Cardiac muscle cell (in vitro differentiated cells and primary cell): Measurements from ENCODE around the gene CACNG8. TPM values are rescaled to one million over a fixed set of nuclear protein-coding genes. Genes with fewer than 3 reads are reported as not detected.

Experiments
- DNase-seq, 2 donors: peaks; one replicate each; pipeline versions ENCODE4 v3.0.0 to v3.0.0-alpha.2; 2010 to 2017; ENCODE audit warnings: low read depth in 1 of 2, low spot score in 1 of 2
- H3K27ac ChIP-seq: fragments of 200-600 bp; sonication (generic); 2 replicates; pipeline ENCODE4 v1.5.1; 2016
- H3K27me3 ChIP-seq: fragments of 200-600 bp; sonication (generic); 2 replicates; pipeline ENCODE4 v1.6.0; 2016; ENCODE audit warnings: control low read depth
- H3K36me3 ChIP-seq: fragments of 200-600 bp; sonication (generic); 2 replicates; pipeline ENCODE4 v1.5.1; 2016; ENCODE audit warnings: control low read depth
- H3K4me1 ChIP-seq: fragments of 200-600 bp; sonication (generic); 2 replicates; pipeline ENCODE4 v1.8.1; 2017; ENCODE audit warnings: low read depth, mild to moderate bottlenecking, mixed run types
- H3K4me3 ChIP-seq: fragments of 200-600 bp; sonication (generic); 2 replicates; pipeline ENCODE4 v1.5.1; 2016; ENCODE audit warnings: mild to moderate bottlenecking
- H3K9me3 ChIP-seq: fragments of 200-600 bp; sonication (generic); 2 replicates; pipeline ENCODE4 v1.5.1; 2017; ENCODE audit warnings: low read depth, mild to moderate bottlenecking, control low read depth
- CTCF ChIP-seq: IDR thresholded peaks from 2 replicates; pipeline ENCODE4 v1.5.1; 2012; ENCODE audit warnings: low read depth, mild to moderate bottlenecking, low read length
- polyA plus RNA-seq: library from polyadenylated mRNA; unstranded; fragments of >200 nt; fragmentation: Nextera tagmentation; extraction: Ambion mirVana; gene quantifications from 2 replicates; pipeline ENCODE4 v1.2.1, GENCODE V29; 2016
- total RNA-seq: library from RNA; depleted of rRNA; stranded (reverse); fragments of >200 nt; gene quantifications from 2 replicates; pipeline ENCODE4 v1.2.3, GENCODE V29; 2016

Gene CACNG8
- total and polyA plus RNA-seq, 2 experiments from 2014 or later, result 0.68 to 0.77 TPM

GRCh38 chr19:53982001-53982451 is 19.3 kb downstream of the CACNG8 start:
- H3K27ac ChIP-seq, result no peak overlapping the region
- no peak for TF ChIP-seq CTCF
- DNase-seq, result peak; percentile 41 to 53
- no peaks in the 10 kb centered on the region for H3K27me3 ChIP-seq
- no peaks in the 10 kb centered on the region for H3K9me3 ChIP-seq
- peaks cover 5% of the 10 kb centered on the region for H3K4me1 ChIP-seq
- H3K4me3 ChIP-seq, result peak overlapping the region; percentile 20
- no peaks in the 10 kb centered on the region for H3K36me3 ChIP-seq

GRCh38 chr19:53982611-53983010 is 19.9 kb downstream of the CACNG8 start:
- Histone ChIP-seq H3K27ac (no peak overlapping the region), H3K9me3 (no peaks in the 10 kb centered on the region), H3K36me3 (no peaks in the 10 kb centered on the region), H3K4me3 (peak overlapping the region; percentile 38), H3K27me3 (no peaks in the 10 kb centered on the region), H3K4me1 (peaks cover 5% of the 10 kb centered on the region)
- DNase-seq, result peak; percentile 63 to 71
- TF ChIP-seq CTCF, result no peak

GRCh38 chr19:53983457-53984289 is 20.9 kb downstream of the CACNG8 start:
- TF ChIP-seq CTCF, result no peak
- H3K27me3 ChIP-seq, result no peaks in the 10 kb centered on the region
- DNase-seq, result no peak

GRCh38 chr19:53985863-53986262 is 23.1 kb downstream of the CACNG8 start:
- no peak overlapping the region for H3K4me3 ChIP-seq
- no peak for TF ChIP-seq CTCF
- H3K9me3 ChIP-seq, result no peaks in the 10 kb centered on the region
- no peak for DNase-seq
- H3K4me1 ChIP-seq, result no peaks in the 10 kb centered on the region
- H3K27me3 ChIP-seq, result no peaks in the 10 kb centered on the region
- H3K27ac ChIP-seq, result no peak overlapping the region
- H3K36me3 ChIP-seq, result no peaks in the 10 kb centered on the region

More at GRCh38 chr19:53983457-53984289, 20.9 kb downstream of the CACNG8 start:
- Histone ChIP-seq H3K36me3 (no peaks in the 10 kb centered on the region), H3K9me3 (no peaks in the 10 kb centered on the region), H3K4me3 (no peak overlapping the region), H3K4me1 (peaks cover 5% of the 10 kb centered on the region), H3K27ac (no peak overlapping the region)

- Histone ChIP-seq H3K4me3 (no peak overlapping the region), H3K27me3 (no peaks in the 10 kb centered on the region), H3K9me3 (no peaks in the 10 kb centered on the region), H3K36me3 (no peaks in the 10 kb centered on the region), H3K4me1 (peaks cover 7% of the 10 kb centered on the region), H3K27ac (no peak overlapping the region)
- DNase-seq, result no peak
- no peak for TF ChIP-seq CTCF
These were observed 26.2 kb downstream of the CACNG8 start for GRCh38 chr19:53988981-53989380.
